GM12878 (cell line): ENCODE data around the gene MAS1L.

Experiments
- BCLAF1 ChIP-seq: fragments of 450-650 bp; IDR thresholded peaks from 2 replicates; pipeline ENCODE4 v1.6.1; 2017; ENCODE audit warnings: antibody characterized with exemption, mild to moderate bottlenecking, moderate library complexity
- CEBPB ChIP-seq, 2 experiments: fragments of 150-350 bp in 1 of 2; IDR thresholded peaks; 2 replicates each; pipeline ENCODE4 v1.6.1; 2012 to 2014; ENCODE audit warnings: low read depth in 2 of 2, low read length in 2 of 2, borderline replicate concordance in 1 of 2, inconsistent platforms in 1 of 2
- CTCF ChIP-seq, 3 experiments: IDR thresholded peaks in 2 of 3; conservative IDR thresholded peaks in 1 of 3; 2 replicates each; pipeline ENCODE4 v1.5.1; 2011; ENCODE audit warnings: low read depth in 3 of 3, low read length in 3 of 3, mild to moderate bottlenecking in 3 of 3, control low read depth in 2 of 3, moderate library complexity in 2 of 3, inconsistent platforms in 1 of 3, mixed read lengths in 1 of 3; ENCODE audit not compliant: control insufficient read depth in 2 of 3, insufficient read depth in 1 of 3; ENCODE audit errors: extremely low read depth in 1 of 3
- ETV6 ChIP-seq, 2 experiments: fragments of 450-650 bp in 1 of 2; IDR thresholded peaks in 1 of 2; conservative IDR thresholded peaks in 1 of 2; 2 replicates each; pipeline ENCODE4 v1.6.1; 2014; ENCODE audit warnings: antibody characterized with exemption in 1 of 2, borderline replicate concordance in 1 of 2, low read depth in 1 of 2, mild to moderate bottlenecking in 1 of 2, moderate library complexity in 1 of 2
- GATAD2B ChIP-seq: fragments of 450-650 bp; conservative IDR thresholded peaks from 2 replicates; pipeline ENCODE4 v1.6.1; 2017; ENCODE audit warnings: low read depth, mild to moderate bottlenecking, moderate library complexity
- JUNB ChIP-seq: IDR thresholded peaks from 2 replicates; pipeline ENCODE4 v1.6.1; 2016; ENCODE audit warnings: antibody characterized with exemption, mild to moderate bottlenecking
- MAX ChIP-seq: IDR thresholded peaks from 2 replicates; pipeline ENCODE4 v1.6.1; 2012; ENCODE audit warnings: low read depth, low read length, improper control_type of control experiment
- NBN ChIP-seq: fragments of 450-650 bp; IDR thresholded peaks from 2 replicates; pipeline ENCODE4 v1.6.1; 2016
- NR2C2 ChIP-seq: IDR thresholded peaks from 2 replicates; pipeline ENCODE4 v1.6.1; 2011; ENCODE audit warnings: borderline replicate concordance, low read depth; ENCODE audit not compliant: control insufficient read depth, insufficient read length
- POLR2A ChIP-seq: IDR thresholded peaks from 2 replicates; pipeline ENCODE4 v1.6.1; 2011; ENCODE audit warnings: low read depth, mild to moderate bottlenecking, low read length
- POLR2AphosphoS2 ChIP-seq: IDR thresholded peaks from 2 replicates; pipeline ENCODE4 v1.6.1; 2011; ENCODE audit warnings: low read depth, mild to moderate bottlenecking, low read length, improper control_type of control experiment, moderate library complexity
- POU2F2 ChIP-seq: IDR thresholded peaks from 3 replicates; pipeline ENCODE4 v1.6.1; 2011; ENCODE audit warnings: low read depth, mild to moderate bottlenecking, low read length, borderline replicate concordance
- RCOR1 ChIP-seq: conservative IDR thresholded peaks from 2 replicates; pipeline ENCODE4 v1.6.1; 2012; ENCODE audit warnings: low read depth, low read length, improper control_type of control experiment

- no peak for TF ChIP-seq RCOR1
- TF ChIP-seq CTCF (IDR thresholded peaks at IDR 0.05 in 2 of 3, conservative IDR thresholded peaks at IDR 0.05 in 1 of 3; ENCODE audit: control insufficient read depth in 2 of 3, extremely low read depth in 1 of 3, insufficient read depth in 1 of 3, low read depth in 3 of 3, low read length in 3 of 3) = no peak
- TF ChIP-seq CEBPB (IDR thresholded peaks at IDR 0.05; ENCODE audit: borderline replicate concordance in 1 of 2, low read depth in 2 of 2, low read length in 2 of 2) = no peak
- TF ChIP-seq NBN = no peak
- no peak for TF ChIP-seq JUNB
- TF ChIP-seq POLR2A = no peak
- no peak for TF ChIP-seq POU2F2
- TF ChIP-seq GATAD2B = no peak
- TF ChIP-seq POLR2AphosphoS2 = no peak
- TF ChIP-seq NR2C2 = no peak
- no peak for TF ChIP-seq BCLAF1
- no peak for TF ChIP-seq MAX
- TF ChIP-seq ETV6 (conservative IDR thresholded peaks at IDR 0.05 in 1 of 2, IDR thresholded peaks at IDR 0.05 in 1 of 2; ENCODE audit: borderline replicate concordance in 1 of 2, low read depth in 1 of 2) = no peak
Measured at GRCh38 chr6:29527564-29527963, 39.8 kb upstream of the MAS1L start.
